Large intestine (tissue), 3 donors: ENCODE results near the gene SCN3B. TPM values are rescaled to one million over a fixed set of nuclear protein-coding genes. Genes with fewer than 3 reads are reported as not detected.
A peak's percentile ranks its signal among the peaks of the same experiment; 100 is the strongest.

Experiments used
- DNase-seq, 2 donors: peaks; one replicate each; pipeline versions ENCODE4 v3.0.0 to v3.0.0-alpha.2; 2013
- H3K27ac ChIP-seq: one replicate; pipeline ENCODE4 v1.5.1; 2013; ENCODE audit warnings: low read length
- H3K27me3 ChIP-seq: 2 replicates; pipeline ENCODE4 v1.6.1; 2013; ENCODE audit warnings: low read length; ENCODE audit not compliant: control insufficient read depth, insufficient read depth
- H3K36me3 ChIP-seq: 2 replicates; pipeline ENCODE4 v1.6.1; 2013; ENCODE audit warnings: low read length; ENCODE audit not compliant: control insufficient read depth, insufficient read depth
- H3K4me1 ChIP-seq: one replicate; pipeline ENCODE4 v1.6.1; 2013; ENCODE audit warnings: low read length; ENCODE audit not compliant: control insufficient read depth, insufficient read depth
- H3K4me3 ChIP-seq: one replicate; pipeline ENCODE4 v1.5.1; 2013; ENCODE audit warnings: low read length
- H3K9me3 ChIP-seq: one replicate; pipeline ENCODE4 v1.6.1; 2013; ENCODE audit warnings: mild to moderate bottlenecking, low read depth, low read length, moderate library complexity; ENCODE audit not compliant: control insufficient read depth
- WGBS: methylation state at CpG from one replicate; pipeline ENCODE4 v1.1.5; 2013; ENCODE audit warnings: low lambda C conversion rate; ENCODE audit not compliant: insufficient coverage; 5-methylcytosine and 5-hydroxymethylcytosine counted together
- polyA plus RNA-seq: library from polyadenylated mRNA; unstranded; fragments of 120-200 nt; gene quantifications from one replicate; pipeline ENCODE4 v1.2.1, GENCODE V29; 2013

Gene SCN3B
- polyA plus RNA-seq, 1 donor = 9.5 TPM

GRCh38 chr11:123640029-123640428 is 14.4 kb downstream of the SCN3B start:
- H3K4me1 ChIP-seq = no peaks in the 10 kb centered on the region
- H3K27ac ChIP-seq = no peak overlapping the region
- DNase-seq = no peak
- no peaks in the 10 kb centered on the region for H3K9me3 ChIP-seq
- H3K4me3 ChIP-seq = no peak overlapping the region
- WGBS = no CpG with 5 or more reads among the region's 5 CpGs
- H3K36me3 ChIP-seq = no peaks in the 10 kb centered on the region
- peaks cover 5% of the 10 kb centered on the region for H3K27me3 ChIP-seq

GRCh38 chr11:123630126-123630608 is 24.3 kb downstream of the SCN3B start:
- no peak overlapping the region for H3K27ac ChIP-seq

GRCh38 chr11:123628936-123629683 is 25.3 kb downstream of the SCN3B start:
- peaks cover 3% of the 10 kb centered on the region for H3K9me3 ChIP-seq
- H3K4me3 ChIP-seq = no peak overlapping the region
- H3K27me3 ChIP-seq = no peaks in the 10 kb centered on the region
- DNase-seq = peak; percentile 23 to 33
- WGBS = no CpG with 5 or more reads among the region's 10 CpGs
- H3K36me3 ChIP-seq = peaks cover 24% of the 10 kb centered on the region
- no peaks in the 10 kb centered on the region for H3K4me1 ChIP-seq
- no peak overlapping the region for H3K27ac ChIP-seq

More at GRCh38 chr11:123630126-123630608, 24.3 kb downstream of the SCN3B start:
- Histone ChIP-seq H3K27me3 (no peaks in the 10 kb centered on the region), H3K4me1 (no peaks in the 10 kb centered on the region), H3K36me3 (peaks cover 16% of the 10 kb centered on the region), H3K9me3 (peaks cover 3% of the 10 kb centered on the region), H3K4me3 (no peak overlapping the region)
- WGBS = 17% methylated on average over 1 of the region's 3 CpGs
- DNase-seq = no peak

- DNase-seq = no peak
- peaks cover 3% of the 10 kb centered on the region for H3K9me3 ChIP-seq
- no peak overlapping the region for H3K4me3 ChIP-seq
- WGBS = no CpG with 5 or more reads among the region's 2 CpGs
- H3K4me1 ChIP-seq = no peaks in the 10 kb centered on the region
- H3K36me3 ChIP-seq = peaks cover 53% of the 10 kb centered on the region
- no peaks in the 10 kb centered on the region for H3K27me3 ChIP-seq
- H3K27ac ChIP-seq = no peak overlapping the region
Observed at GRCh38 chr11:123624974-123625373, 29.4 kb downstream of the SCN3B start.

GRCh38 chr11:123622576-123622975 is 31.8 kb downstream of the SCN3B start:
- H3K27ac ChIP-seq = no peak overlapping the region
- no peak overlapping the region for H3K4me3 ChIP-seq
- H3K27me3 ChIP-seq = no peaks in the 10 kb centered on the region
- DNase-seq = no peak
- WGBS = no CpG with 5 or more reads among the region's 9 CpGs
- no peaks in the 10 kb centered on the region for H3K4me1 ChIP-seq
- H3K36me3 ChIP-seq = peaks cover 74% of the 10 kb centered on the region
- H3K9me3 ChIP-seq = peaks cover 3% of the 10 kb centered on the region

GRCh38 chr11:123616505-123617198 is 37.8 kb downstream of the SCN3B start:
- no peak overlapping the region for H3K27ac ChIP-seq
- 95% methylated on average over 3 of the region's 11 CpGs for WGBS
- H3K4me3 ChIP-seq = no peak overlapping the region
- H3K27me3 ChIP-seq = no peaks in the 10 kb centered on the region
- peaks cover 80% of the 10 kb centered on the region for H3K36me3 ChIP-seq
- H3K9me3 ChIP-seq = no peaks in the 10 kb centered on the region
- no peaks in the 10 kb centered on the region for H3K4me1 ChIP-seq
- no peak for DNase-seq

GRCh38 chr11:123611698-123612097 is 42.7 kb downstream of the SCN3B start:
- H3K27ac ChIP-seq = no peak overlapping the region
- peaks cover 91% of the 10 kb centered on the region for H3K36me3 ChIP-seq
- H3K4me1 ChIP-seq = no peaks in the 10 kb centered on the region
- no CpG with 5 or more reads among the region's 4 CpGs for WGBS
- no peak overlapping the region for H3K4me3 ChIP-seq
- DNase-seq = no peak
- H3K9me3 ChIP-seq = no peaks in the 10 kb centered on the region
- no peaks in the 10 kb centered on the region for H3K27me3 ChIP-seq

GRCh38 chr11:123608945-123609344 is 45.5 kb downstream of the SCN3B start:
- H3K4me1 ChIP-seq = no peaks in the 10 kb centered on the region
- no peaks in the 10 kb centered on the region for H3K9me3 ChIP-seq
- H3K36me3 ChIP-seq = peaks cover 93% of the 10 kb centered on the region
- no peak overlapping the region for H3K4me3 ChIP-seq
- H3K27me3 ChIP-seq = no peaks in the 10 kb centered on the region
- no peak overlapping the region for H3K27ac ChIP-seq
- no peak for DNase-seq
- 100% methylated on average over 1 of the region's 8 CpGs for WGBS

GRCh38 chr11:123608371-123608770 is 46.1 kb downstream of the SCN3B start:
- H3K36me3 ChIP-seq = peaks cover 93% of the 10 kb centered on the region
- no peak overlapping the region for H3K27ac ChIP-seq
- no peaks in the 10 kb centered on the region for H3K9me3 ChIP-seq
- H3K4me3 ChIP-seq = no peak overlapping the region
- H3K4me1 ChIP-seq = no peaks in the 10 kb centered on the region
- WGBS = 100% methylated on average over 2 of the region's 9 CpGs
- DNase-seq = no peak
- H3K27me3 ChIP-seq = no peaks in the 10 kb centered on the region

- no peaks in the 10 kb centered on the region for H3K27me3 ChIP-seq
- H3K36me3 ChIP-seq = peaks cover 93% of the 10 kb centered on the region
- H3K27ac ChIP-seq = no peak overlapping the region
- no peaks in the 10 kb centered on the region for H3K9me3 ChIP-seq
- H3K4me1 ChIP-seq = no peaks in the 10 kb centered on the region
- H3K4me3 ChIP-seq = no peak overlapping the region
- no peak for DNase-seq
- no CpG with 5 or more reads among the region's 1 CpG for WGBS
Observed at GRCh38 chr11:123607781-123608180, 46.6 kb downstream of the SCN3B start.
